ENCODE measurements around the gene ASF1A. TPM values are rescaled to one million over a fixed set of nuclear protein-coding genes. Genes with fewer than 3 reads are reported as not detected.

The ASF1A gene
- total RNA-seq, 1 donor from 2014 or later: 33.4 TPM

DNA sequence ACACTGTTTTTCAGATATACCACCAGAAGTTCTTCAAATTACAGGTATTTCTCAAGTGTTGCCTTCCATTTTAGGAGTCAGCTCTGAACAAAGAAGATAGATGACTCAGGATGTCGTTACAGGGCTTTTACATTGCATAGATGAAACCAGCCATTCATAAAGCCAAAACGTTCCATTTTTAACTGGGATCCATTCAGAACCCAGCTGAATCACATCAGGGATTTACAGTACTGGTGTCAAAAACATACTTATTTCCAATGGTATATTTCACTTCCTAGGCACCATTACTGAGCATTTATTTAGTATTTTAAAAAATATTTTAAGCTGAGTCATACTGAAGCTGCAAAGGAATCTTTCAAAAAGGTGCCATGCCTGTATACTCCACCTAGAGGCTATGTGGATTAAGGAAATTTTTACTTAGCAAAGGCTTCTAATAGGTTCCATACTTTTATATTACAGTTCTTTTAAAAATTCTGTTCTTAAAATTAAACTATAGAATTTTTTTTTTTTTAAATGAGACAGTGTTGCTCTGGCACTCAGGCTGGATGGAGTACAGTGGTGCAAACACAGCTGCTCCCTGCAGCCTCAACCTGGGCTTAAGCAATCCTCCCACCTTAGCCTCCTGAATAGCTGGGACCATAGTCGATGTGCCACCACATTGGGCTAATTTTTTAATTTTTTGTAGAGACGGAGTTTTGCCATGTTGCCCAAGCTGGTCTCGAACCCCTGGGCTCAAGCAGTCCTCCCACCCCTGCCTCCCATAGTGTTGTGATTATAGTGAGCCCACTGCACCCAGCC is 2.6 kb downstream of the ASF1A start:
- Mint-ChIP-seq H3K27ac (ENCODE audit: unreplicated experiment) (peak overlapping the region; percentile 89), H3K27me3 (ENCODE audit: unreplicated experiment) (peaks cover 13% of the 10 kb centered on the region), H3K4me3 (ENCODE audit: unreplicated experiment) (peak overlapping the region; percentile 97), H3K4me1 (ENCODE audit: unreplicated experiment) (peaks cover 44% of the 10 kb centered on the region), H3K9me3 (ENCODE audit: unreplicated experiment) (no peaks in the 10 kb centered on the region), H3K36me3 (ENCODE audit: low read depth, unreplicated experiment) (peaks cover 11% of the 10 kb centered on the region)
- no peak for DNase-seq (ENCODE audit: low spot score)
- peak; percentile 53 for TF ChIP-seq CTCF (IDR thresholded peaks at IDR 0.05; ENCODE audit: unreplicated experiment)

DNA sequence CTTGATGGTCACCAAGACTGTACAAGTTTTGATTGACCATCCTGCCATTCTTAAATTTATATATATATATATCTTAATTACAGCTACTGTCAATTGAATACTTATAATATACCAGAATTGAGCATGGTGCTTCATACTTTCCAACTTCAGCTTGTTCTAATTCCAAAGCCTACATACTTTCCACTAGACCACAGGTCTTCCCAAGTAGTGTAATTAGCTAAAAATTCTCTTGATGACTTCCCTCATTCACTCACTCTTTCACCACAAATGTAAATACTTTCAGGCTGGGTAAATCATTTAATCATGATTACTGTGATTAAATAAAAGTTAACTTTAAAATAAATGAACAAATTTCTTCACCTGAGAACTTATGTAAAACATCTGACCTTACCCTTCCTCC is 3.4 kb downstream of the ASF1A start:
- TF ChIP-seq CTCF (IDR thresholded peaks at IDR 0.05; ENCODE audit: unreplicated experiment): no peak
- Mint-ChIP-seq H3K27me3 (ENCODE audit: unreplicated experiment) (peaks cover 13% of the 10 kb centered on the region), H3K27ac (ENCODE audit: unreplicated experiment) (peak overlapping the region; percentile 67), H3K9me3 (ENCODE audit: unreplicated experiment) (no peaks in the 10 kb centered on the region), H3K4me1 (ENCODE audit: unreplicated experiment) (peaks cover 40% of the 10 kb centered on the region), H3K36me3 (ENCODE audit: low read depth, unreplicated experiment) (peaks cover 11% of the 10 kb centered on the region), H3K4me3 (ENCODE audit: unreplicated experiment) (peak overlapping the region; percentile 31)
- DNase-seq (ENCODE audit: low spot score): no peak

DNA sequence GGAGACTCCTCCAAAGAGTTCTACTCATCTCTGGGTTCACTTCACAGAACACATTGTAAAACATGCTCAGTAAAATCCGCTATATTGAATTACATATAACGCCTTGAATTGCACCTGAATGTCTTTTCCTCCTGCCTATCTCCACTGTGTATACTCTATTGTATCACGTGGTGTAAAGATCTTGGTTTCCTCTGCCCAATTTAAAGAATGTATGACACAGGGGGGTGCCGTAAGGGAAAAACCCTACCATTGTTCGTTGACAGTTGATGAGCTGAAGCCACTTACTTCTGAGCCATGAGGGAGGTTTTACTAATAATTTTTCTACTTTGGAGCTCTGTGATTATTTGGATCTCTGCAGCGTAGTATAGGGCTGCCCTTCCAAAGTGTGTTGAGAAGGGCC is 6.0 kb downstream of the ASF1A start:
- H3K36me3 Mint-ChIP-seq (ENCODE audit: low read depth, unreplicated experiment): peaks cover 20% of the 10 kb centered on the region
- no peak overlapping the region for H3K4me3 Mint-ChIP-seq (ENCODE audit: unreplicated experiment)
- H3K27me3 Mint-ChIP-seq (ENCODE audit: unreplicated experiment): peaks cover 7% of the 10 kb centered on the region
- no peak for DNase-seq (ENCODE audit: low spot score)
- peaks cover 30% of the 10 kb centered on the region for H3K4me1 Mint-ChIP-seq (ENCODE audit: unreplicated experiment)
- no peak for TF ChIP-seq CTCF (IDR thresholded peaks at IDR 0.05; ENCODE audit: unreplicated experiment)
- H3K9me3 Mint-ChIP-seq (ENCODE audit: unreplicated experiment): no peaks in the 10 kb centered on the region
- peak overlapping the region; percentile 59 for H3K27ac Mint-ChIP-seq (ENCODE audit: unreplicated experiment)

GRCh38 chr6:118902726-118903125 is 8.8 kb downstream of the ASF1A start:
- Mint-ChIP-seq H3K27ac (ENCODE audit: unreplicated experiment) (peak overlapping the region; percentile 53), H3K4me1 (ENCODE audit: unreplicated experiment) (peaks cover 30% of the 10 kb centered on the region), H3K27me3 (ENCODE audit: unreplicated experiment) (peaks cover 2% of the 10 kb centered on the region), H3K36me3 (ENCODE audit: low read depth, unreplicated experiment) (peaks cover 30% of the 10 kb centered on the region), H3K4me3 (ENCODE audit: unreplicated experiment) (no peak overlapping the region), H3K9me3 (ENCODE audit: unreplicated experiment) (no peaks in the 10 kb centered on the region)
- no peak for DNase-seq (ENCODE audit: low spot score)
- TF ChIP-seq CTCF (IDR thresholded peaks at IDR 0.05; ENCODE audit: unreplicated experiment): no peak

DNA sequence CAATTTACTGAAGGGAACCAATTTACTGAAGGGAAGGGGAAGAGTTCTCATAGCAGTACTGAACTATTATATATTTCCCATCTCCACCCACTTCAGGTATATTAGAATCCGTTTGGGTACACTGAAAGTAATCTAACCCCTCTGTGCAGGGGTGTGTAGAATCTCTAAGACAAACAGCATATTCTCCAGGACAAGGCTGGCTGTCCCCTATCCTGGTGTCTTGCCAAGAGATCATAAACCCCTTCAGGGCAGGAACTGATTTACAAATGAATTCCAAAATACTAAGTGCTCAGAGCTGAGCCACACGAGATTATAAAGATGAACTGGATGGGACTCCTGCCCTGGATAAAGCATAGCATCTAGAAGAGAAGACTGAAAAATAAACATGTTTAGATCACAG is 9.2 kb downstream of the ASF1A start:
- H3K27me3 Mint-ChIP-seq (ENCODE audit: unreplicated experiment): peaks cover 2% of the 10 kb centered on the region
- TF ChIP-seq CTCF (IDR thresholded peaks at IDR 0.05; ENCODE audit: unreplicated experiment): no peak
- H3K4me1 Mint-ChIP-seq (ENCODE audit: unreplicated experiment): peaks cover 30% of the 10 kb centered on the region
- no peaks in the 10 kb centered on the region for H3K9me3 Mint-ChIP-seq (ENCODE audit: unreplicated experiment)
- no peak overlapping the region for H3K4me3 Mint-ChIP-seq (ENCODE audit: unreplicated experiment)
- peaks cover 30% of the 10 kb centered on the region for H3K36me3 Mint-ChIP-seq (ENCODE audit: low read depth, unreplicated experiment)
- DNase-seq (ENCODE audit: low spot score): no peak
- peak overlapping the region; percentile 53 for H3K27ac Mint-ChIP-seq (ENCODE audit: unreplicated experiment)
